GM12874 (cell line): ENCODE data around the gene PSD4.

Source experiments
- CTCF ChIP-seq: IDR thresholded peaks from 2 replicates; pipeline ENCODE4 v1.5.1; 2011; ENCODE audit warnings: low read depth, mild to moderate bottlenecking, control low read depth, low read length, moderate library complexity; ENCODE audit not compliant: insufficient read depth

The PSD4 gene

GRCh38 chr2:113149553-113150257 is 24.1 kb upstream of the PSD4 start:
- no peak for TF ChIP-seq CTCF

GRCh38 chr2:113150258-113150601 is 23.5 kb upstream of the PSD4 start:
- no peak for TF ChIP-seq CTCF

GRCh38 chr2:113155331-113155730 is 18.4 kb upstream of the PSD4 start:
- no peak for TF ChIP-seq CTCF

- no peak for TF ChIP-seq CTCF
Observed at GRCh38 chr2:113156278-113157117, 17.3 kb upstream of the PSD4 start.

GRCh38 chr2:113157118-113157896 is 16.5 kb upstream of the PSD4 start:
- no peak for TF ChIP-seq CTCF

GRCh38 chr2:113157897-113158753 is 15.6 kb upstream of the PSD4 start:
- TF ChIP-seq CTCF = no peak
